Activated CD8-positive, alpha-beta T cell treated with anti-CD3 and anti-CD28 coated beads for 36 hours (primary cell): ENCODE results near the gene GPR31. TPM values are rescaled to one million over a fixed set of nuclear protein-coding genes. Genes with fewer than 3 reads are reported as not detected.
"Not testable (repeated sequence)": the region's sequence is repeated elsewhere in the genome, so short reads cannot be mapped to it uniquely, and the experiment has no call there.

Experiments
- ATAC-seq: fragments of 200-7000 bp; cut with Tn5 transposase; one replicate; pipeline ENCODE4 v1.10.0; 2021; ENCODE audit warnings: mild to moderate bottlenecking, moderate library complexity
- CTCF ChIA-PET: fragments of 350-600 bp; sonication (Branson Sonifier 250); formaldehyde crosslinking; loops from one replicate; lab custom pipeline; 2021; ENCODE audit warnings: antibody characterized with exemption; lab: Charles Lee
- POLR2A ChIA-PET: fragments of 350-600 bp; sonication (Branson Sonifier 250); formaldehyde crosslinking; loops from one replicate; lab custom pipeline; 2021; ENCODE audit warnings: antibody characterized with exemption; lab: Charles Lee
- DNase-seq: peaks from one replicate; pipeline ENCODE4 v3.0.0-alpha.2; 2020
- H3K27ac Mint-ChIP-seq: one replicate; pipeline ENCODE4 v1.8.0; 2021; ENCODE audit warnings: mild to moderate bottlenecking, mixed read lengths
- H3K27me3 Mint-ChIP-seq: one replicate; pipeline ENCODE4 v1.8.0; 2021; ENCODE audit warnings: mixed read lengths
- H3K36me3 Mint-ChIP-seq: one replicate; pipeline ENCODE4 v1.8.0; 2021; ENCODE audit warnings: low read depth, mixed read lengths
- H3K4me1 Mint-ChIP-seq: one replicate; pipeline ENCODE4 v1.8.0; 2021; ENCODE audit warnings: low read depth, mixed read lengths
- H3K4me3 Mint-ChIP-seq: one replicate; pipeline ENCODE4 v1.8.0; 2021; ENCODE audit warnings: mild to moderate bottlenecking, moderate library complexity, mixed read lengths
- H3K9me3 Mint-ChIP-seq: one replicate; pipeline ENCODE4 v1.8.0; 2021; ENCODE audit warnings: mixed read lengths
- intact Hi-C: fragments of 100-400 bp; cut with micrococcal nuclease; formaldehyde crosslinking; loops from one replicate; pipeline ENCODE4 v1.10.0; 2022
- total RNA-seq, 2 experiments: library from RNA; stranded (reverse); gene quantifications; one replicate each; pipeline ENCODE4 v1.2.3, GENCODE V29; 2021
- TF ChIP-seq, protein P1 (sequence below): fragments of 200-600 bp; IDR thresholded peaks from one replicate; pipeline ENCODE4 v1.8.0; 2022; ENCODE audit warnings: antibody characterized with exemption, mild to moderate bottlenecking

The GPR31 gene
- total RNA-seq, 2 experiments from 2014 or later: not detected

DNA sequence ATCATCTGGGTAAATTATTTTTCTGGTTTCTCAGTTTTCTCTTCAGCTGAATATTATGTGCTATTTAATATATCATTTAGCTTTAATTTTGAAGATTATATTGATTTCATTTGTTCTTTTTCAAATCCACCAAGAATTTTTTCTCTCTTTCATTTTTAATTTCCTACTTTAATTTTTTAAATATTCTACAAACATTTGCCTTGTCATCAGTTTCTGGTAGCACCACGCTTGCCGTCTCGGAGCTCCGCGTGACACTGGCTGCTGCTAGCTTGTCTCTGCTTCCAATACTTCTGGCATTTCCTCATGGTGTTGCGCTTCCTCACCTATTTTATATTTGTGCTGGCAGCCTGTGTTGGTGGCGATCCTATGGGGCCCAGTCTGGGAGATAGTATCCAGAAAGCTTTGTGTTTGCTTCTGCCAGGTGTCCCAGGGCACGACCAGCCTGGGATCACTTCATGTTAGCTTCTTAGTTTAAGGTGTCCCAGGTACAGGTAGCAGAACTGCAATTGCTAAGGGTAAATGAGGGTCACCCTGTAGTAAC, 33.3 kb upstream of the GPR31 start:
- CTCF ChIA-PET, H3K27ac Mint-ChIP-seq, ATAC-seq, H3K4me1 Mint-ChIP-seq, POLR2A ChIA-PET, DNase-seq, H3K27me3 Mint-ChIP-seq, H3K9me3 Mint-ChIP-seq, H3K36me3 Mint-ChIP-seq, H3K4me3 Mint-ChIP-seq, intact Hi-C loops: not testable (repeated sequence)

DNA sequence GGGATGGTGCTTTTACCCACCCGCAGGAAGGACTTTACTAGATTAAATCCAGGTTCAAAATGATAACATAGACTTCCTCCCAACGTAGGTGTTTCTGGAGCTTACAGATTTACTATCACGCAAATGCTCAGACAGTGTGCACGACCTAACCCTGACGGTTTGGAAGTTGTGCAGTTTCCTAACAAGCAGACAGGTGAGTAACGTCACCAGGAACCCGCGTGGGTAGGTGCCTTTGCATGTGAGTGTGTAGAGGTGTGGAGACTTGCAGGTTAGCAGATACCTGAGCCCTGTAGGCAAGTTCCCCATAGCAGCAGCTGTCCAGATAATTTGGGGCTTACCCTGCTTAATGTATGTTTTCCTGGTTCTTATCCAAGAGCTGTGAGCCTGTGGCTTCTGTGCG, 29.5 kb upstream of the GPR31 start:
- DNase-seq, H3K27ac Mint-ChIP-seq, H3K27me3 Mint-ChIP-seq, H3K36me3 Mint-ChIP-seq, POLR2A ChIA-PET, H3K4me1 Mint-ChIP-seq, H3K4me3 Mint-ChIP-seq, ATAC-seq, CTCF ChIA-PET, intact Hi-C loops, H3K9me3 Mint-ChIP-seq: not testable (repeated sequence)

DNA sequence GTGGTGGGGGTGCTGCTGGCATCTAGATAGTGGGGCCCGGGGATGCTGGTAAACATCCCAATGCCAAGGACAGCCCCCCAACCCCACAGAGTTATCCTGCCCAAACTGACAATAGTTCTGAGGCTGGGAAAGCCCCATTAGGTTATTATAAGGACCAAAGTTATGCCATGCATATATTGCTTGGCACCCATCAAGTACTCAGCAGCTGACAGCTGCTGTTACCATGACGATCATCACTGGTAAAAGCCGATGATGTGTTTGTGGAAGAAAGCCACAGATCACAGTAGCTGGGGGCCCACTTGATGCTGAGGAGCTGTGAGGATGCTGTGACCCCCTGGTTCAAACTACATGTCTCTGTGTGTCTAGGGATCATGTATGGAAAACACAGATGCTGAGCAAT, 27.3 kb upstream of the GPR31 start:
- ATAC-seq, CTCF ChIA-PET, DNase-seq, H3K4me3 Mint-ChIP-seq, H3K36me3 Mint-ChIP-seq, intact Hi-C loops, POLR2A ChIA-PET, H3K4me1 Mint-ChIP-seq, H3K27me3 Mint-ChIP-seq, H3K9me3 Mint-ChIP-seq, H3K27ac Mint-ChIP-seq: not testable (repeated sequence)

DNA sequence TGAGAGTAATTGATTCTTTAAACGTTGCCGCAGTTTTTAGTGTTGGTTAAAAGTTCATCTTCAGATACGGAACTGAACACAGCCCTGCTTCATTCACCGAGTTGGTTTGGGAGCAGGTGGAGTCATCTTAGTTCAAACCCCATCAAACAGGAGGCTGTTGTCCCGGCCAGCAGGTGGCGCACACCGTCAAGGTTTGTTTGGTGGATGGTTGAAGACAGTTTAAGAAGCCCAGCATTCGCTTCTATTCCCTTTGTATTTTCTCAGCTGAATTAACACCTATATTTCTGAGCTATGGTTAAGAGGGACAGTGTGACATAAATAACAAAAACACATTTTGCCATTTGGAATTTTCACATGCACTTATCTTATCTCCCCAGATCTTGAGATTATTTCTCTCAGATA, 25.1 kb upstream of the GPR31 start:
- TF ChIP-seq, protein P1, sequence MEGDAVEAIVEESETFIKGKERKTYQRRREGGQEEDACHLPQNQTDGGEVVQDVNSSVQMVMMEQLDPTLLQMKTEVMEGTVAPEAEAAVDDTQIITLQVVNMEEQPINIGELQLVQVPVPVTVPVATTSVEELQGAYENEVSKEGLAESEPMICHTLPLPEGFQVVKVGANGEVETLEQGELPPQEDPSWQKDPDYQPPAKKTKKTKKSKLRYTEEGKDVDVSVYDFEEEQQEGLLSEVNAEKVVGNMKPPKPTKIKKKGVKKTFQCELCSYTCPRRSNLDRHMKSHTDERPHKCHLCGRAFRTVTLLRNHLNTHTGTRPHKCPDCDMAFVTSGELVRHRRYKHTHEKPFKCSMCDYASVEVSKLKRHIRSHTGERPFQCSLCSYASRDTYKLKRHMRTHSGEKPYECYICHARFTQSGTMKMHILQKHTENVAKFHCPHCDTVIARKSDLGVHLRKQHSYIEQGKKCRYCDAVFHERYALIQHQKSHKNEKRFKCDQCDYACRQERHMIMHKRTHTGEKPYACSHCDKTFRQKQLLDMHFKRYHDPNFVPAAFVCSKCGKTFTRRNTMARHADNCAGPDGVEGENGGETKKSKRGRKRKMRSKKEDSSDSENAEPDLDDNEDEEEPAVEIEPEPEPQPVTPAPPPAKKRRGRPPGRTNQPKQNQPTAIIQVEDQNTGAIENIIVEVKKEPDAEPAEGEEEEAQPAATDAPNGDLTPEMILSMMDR: peak; percentile 37
- H3K9me3 Mint-ChIP-seq, intact Hi-C loops, DNase-seq, H3K27ac Mint-ChIP-seq, CTCF ChIA-PET, H3K36me3 Mint-ChIP-seq, POLR2A ChIA-PET, H3K4me1 Mint-ChIP-seq, H3K4me3 Mint-ChIP-seq, H3K27me3 Mint-ChIP-seq: not testable (repeated sequence)
- ATAC-seq: peak; percentile 87

DNA sequence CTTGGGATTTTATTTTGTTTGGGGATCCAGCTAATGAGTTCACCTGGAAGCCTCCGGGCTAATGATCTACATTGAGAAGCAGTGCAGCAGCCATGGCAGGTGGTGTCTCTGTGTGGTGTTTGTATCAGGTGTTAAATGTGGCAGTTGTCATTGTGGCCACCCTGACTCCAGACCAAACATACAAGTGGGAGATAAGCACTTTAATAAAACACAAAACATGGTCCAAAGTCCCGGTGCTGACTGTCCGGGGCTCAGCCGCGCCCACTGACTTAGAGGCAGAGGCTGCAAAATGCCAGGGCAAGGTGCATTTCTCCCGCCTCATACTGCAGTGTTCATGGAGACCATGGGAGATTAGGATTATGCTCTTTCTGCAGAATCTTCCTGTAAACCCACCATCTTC, 23.6 kb upstream of the GPR31 start:
- H3K27me3 Mint-ChIP-seq, H3K4me3 Mint-ChIP-seq, H3K27ac Mint-ChIP-seq, H3K9me3 Mint-ChIP-seq, CTCF ChIA-PET, POLR2A ChIA-PET, H3K4me1 Mint-ChIP-seq, ATAC-seq, DNase-seq, intact Hi-C loops, H3K36me3 Mint-ChIP-seq: not testable (repeated sequence)

DNA sequence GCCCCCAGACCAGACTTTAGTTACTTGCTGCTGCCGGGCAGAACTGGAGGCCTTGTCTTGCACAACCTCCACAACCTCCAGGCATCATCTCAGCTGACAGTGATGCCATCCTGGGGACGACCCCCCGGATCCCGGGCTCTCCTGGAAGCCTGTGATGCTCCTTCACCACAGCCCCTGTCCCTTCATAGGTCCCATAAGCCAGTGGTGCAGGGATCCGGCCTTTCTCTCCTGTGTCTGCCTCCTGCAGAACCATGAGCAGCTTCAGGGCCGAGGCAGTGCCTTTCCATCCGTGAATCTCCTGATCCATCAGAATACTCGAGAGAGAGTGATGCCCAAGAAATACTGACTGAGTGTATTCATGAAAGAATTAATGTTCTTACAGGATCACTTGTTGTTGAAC, 22.3 kb upstream of the GPR31 start:
- intact Hi-C loops, POLR2A ChIA-PET, H3K27me3 Mint-ChIP-seq, H3K27ac Mint-ChIP-seq, H3K9me3 Mint-ChIP-seq, DNase-seq, H3K36me3 Mint-ChIP-seq, CTCF ChIA-PET, H3K4me1 Mint-ChIP-seq, H3K4me3 Mint-ChIP-seq, ATAC-seq: not testable (repeated sequence)

DNA sequence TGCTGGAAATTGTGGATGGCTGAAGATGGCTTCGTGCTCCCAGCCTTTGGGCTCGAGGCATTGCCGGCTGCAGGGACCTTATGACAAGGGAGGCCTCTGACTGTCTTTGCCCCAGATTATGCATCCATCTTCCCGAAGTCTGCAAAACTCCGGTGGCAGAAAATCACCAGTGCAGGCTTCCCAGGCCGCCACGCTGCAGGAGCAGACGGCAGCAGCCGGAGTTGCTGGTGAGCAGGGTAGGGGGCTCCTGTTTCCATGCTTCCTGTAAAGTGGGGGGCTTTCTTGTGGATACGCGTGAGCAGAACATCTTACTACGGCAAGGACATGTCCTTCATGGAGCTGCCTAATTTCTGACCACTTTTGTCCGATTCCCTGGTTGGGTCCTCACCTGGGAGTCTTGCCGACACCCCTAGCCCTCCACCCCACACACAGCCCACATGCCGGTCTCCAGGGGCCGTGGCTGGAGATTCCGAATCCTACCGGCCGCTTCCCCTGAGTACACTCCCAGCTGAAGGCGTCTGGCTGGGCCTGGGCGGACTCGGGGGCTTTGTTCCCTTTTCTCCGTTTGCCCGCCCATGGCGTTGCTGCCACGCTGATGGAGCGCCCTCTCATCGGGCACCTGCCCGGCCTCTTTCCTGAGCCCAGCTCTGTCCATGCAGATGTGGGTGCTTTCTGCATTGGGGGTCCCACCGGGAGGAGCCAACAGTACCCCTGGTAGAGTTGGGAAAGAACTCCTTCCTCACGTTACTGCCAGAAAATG, 21.3 kb upstream of the GPR31 start:
- POLR2A ChIA-PET, H3K36me3 Mint-ChIP-seq, H3K4me3 Mint-ChIP-seq, H3K9me3 Mint-ChIP-seq, ATAC-seq, intact Hi-C loops, DNase-seq, CTCF ChIA-PET, H3K27ac Mint-ChIP-seq, H3K4me1 Mint-ChIP-seq, H3K27me3 Mint-ChIP-seq: not testable (repeated sequence)

DNA sequence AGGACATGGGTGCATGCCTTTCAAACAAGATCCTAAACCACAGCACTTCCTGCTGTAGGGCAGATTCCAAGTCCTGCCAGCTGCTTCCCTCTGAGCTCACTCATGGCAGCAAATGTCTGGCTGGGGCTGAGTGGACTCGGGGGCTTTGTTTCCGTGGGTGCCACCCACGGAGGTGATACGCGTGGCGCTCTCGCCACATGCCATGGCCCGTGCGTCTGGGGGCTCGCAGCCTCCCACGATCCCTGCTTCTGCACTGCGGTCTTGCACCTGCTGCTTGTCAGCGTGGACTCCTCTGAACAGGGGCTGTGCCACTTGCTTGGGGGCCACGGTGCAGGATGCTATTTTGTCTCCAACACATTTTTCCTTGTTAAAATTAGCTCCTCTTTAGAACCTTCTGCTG, 19.5 kb upstream of the GPR31 start:
- intact Hi-C loops, DNase-seq, H3K36me3 Mint-ChIP-seq, H3K9me3 Mint-ChIP-seq, H3K27me3 Mint-ChIP-seq, POLR2A ChIA-PET, H3K4me1 Mint-ChIP-seq, CTCF ChIA-PET, ATAC-seq, H3K4me3 Mint-ChIP-seq, H3K27ac Mint-ChIP-seq: not testable (repeated sequence)

DNA sequence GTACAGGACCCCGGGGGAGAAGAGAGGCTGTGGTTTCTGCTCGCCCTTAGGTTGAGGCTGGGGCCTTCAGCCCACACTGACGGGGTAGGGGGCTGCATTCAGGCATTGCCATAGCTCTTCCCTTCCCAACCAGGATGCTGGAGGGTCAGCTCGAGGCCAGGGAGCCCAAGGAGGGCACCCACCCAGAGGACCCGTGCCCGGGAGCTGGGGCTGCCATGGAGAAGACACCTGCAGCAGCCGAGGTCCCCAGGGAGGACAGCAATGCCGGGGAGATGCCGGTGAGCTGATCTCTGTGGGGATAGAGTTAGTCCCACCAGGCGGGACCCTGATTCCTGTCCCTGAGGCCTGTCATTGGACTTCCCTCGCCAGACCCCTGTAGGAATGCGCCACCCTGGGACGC, 14.2 kb upstream of the GPR31 start:
- H3K4me1 Mint-ChIP-seq, intact Hi-C loops, H3K36me3 Mint-ChIP-seq, POLR2A ChIA-PET, ATAC-seq, DNase-seq, H3K4me3 Mint-ChIP-seq, CTCF ChIA-PET, H3K9me3 Mint-ChIP-seq, H3K27ac Mint-ChIP-seq: not testable (repeated sequence)
- peaks cover 11% of the 10 kb centered on the region for H3K27me3 Mint-ChIP-seq

DNA sequence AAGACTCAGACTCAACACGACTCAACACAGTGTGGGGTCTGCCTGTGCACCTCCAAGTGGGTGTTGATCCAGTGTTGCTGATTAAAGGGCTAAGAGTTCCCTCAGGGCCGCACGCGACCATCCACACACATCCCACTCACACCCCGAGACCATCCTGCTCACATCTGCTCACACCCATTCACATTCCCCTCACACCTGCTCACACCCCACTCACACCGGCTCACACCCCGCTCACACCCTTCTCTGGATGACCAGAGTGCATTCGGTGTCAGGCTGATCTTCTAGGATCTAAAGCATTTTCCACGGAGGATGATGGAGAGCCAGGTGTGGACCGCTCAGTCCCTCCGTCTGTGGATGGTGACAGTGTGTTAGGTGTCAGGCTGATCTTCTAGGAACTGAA, 13.5 kb upstream of the GPR31 start:
- intact Hi-C loops, DNase-seq, POLR2A ChIA-PET, H3K4me3 Mint-ChIP-seq, H3K27ac Mint-ChIP-seq, H3K9me3 Mint-ChIP-seq, ATAC-seq, H3K4me1 Mint-ChIP-seq, CTCF ChIA-PET, H3K36me3 Mint-ChIP-seq: not testable (repeated sequence)
- peaks cover 11% of the 10 kb centered on the region for H3K27me3 Mint-ChIP-seq

DNA sequence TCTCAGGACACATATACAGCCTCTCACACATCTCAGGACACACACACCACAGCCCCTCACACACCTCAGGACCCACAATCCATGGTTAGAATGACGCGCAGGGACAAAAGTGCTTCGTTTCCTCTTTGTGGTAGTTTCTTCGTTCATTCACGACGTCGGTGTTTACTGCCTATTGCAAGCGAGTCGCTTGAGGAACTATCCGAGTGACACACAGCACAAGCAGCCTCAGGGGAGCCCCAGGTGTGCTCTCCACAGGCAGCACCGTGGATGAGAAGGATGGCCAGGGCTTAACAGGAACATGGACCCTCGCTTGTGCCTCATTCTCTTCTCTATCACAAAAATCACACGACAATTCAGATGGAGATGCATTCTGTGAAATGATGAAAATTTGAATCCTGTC, 12.1 kb upstream of the GPR31 start:
- H3K4me3 Mint-ChIP-seq, H3K27ac Mint-ChIP-seq, POLR2A ChIA-PET, H3K4me1 Mint-ChIP-seq, H3K36me3 Mint-ChIP-seq, DNase-seq, ATAC-seq, H3K9me3 Mint-ChIP-seq, CTCF ChIA-PET, intact Hi-C loops: not testable (repeated sequence)
- H3K27me3 Mint-ChIP-seq: peaks cover 11% of the 10 kb centered on the region
